WTC11 (cell line): ENCODE results near the gene INSL3. TPM values are rescaled to one million over a fixed set of nuclear protein-coding genes. Genes with fewer than 3 reads are reported as not detected.
"Not testable (repeated sequence)": the region's sequence is repeated elsewhere in the genome, so short reads cannot be mapped to it uniquely, and the experiment has no call there.

Source experiments
- ATAC-seq: fragments of 200-7000 bp; cut with Tn5 transposase; 2 replicates; pipeline ENCODE4 v1.10.0; 2021; ENCODE audit warnings: mild to moderate bottlenecking, moderate library complexity
- CTCF ChIA-PET: fragments of 300-600 bp; sonication (Branson Sonifier 250); formaldehyde crosslinking; loops from one replicate; lab custom pipeline; 2021; ENCODE audit warnings: antibody characterized with exemption; lab: Charles Lee
- POLR2A ChIA-PET: fragments of 350-600 bp; sonication (Branson Sonifier 250); formaldehyde crosslinking; loops from one replicate; lab custom pipeline; 2021; ENCODE audit warnings: antibody characterized with exemption; lab: Charles Lee
- DNase-seq: peaks from one replicate; pipeline ENCODE4 v3.0.0; 2021; ENCODE audit warnings: low spot score
- H3K27ac Mint-ChIP-seq: 2 replicates; pipeline ENCODE4 v1.8.0; 2021; ENCODE audit warnings: mixed read lengths
- H3K27me3 Mint-ChIP-seq: 2 replicates; pipeline ENCODE4 v1.8.0; 2021; ENCODE audit warnings: low read depth, mild to moderate bottlenecking, moderate library complexity, mixed read lengths
- H3K36me3 Mint-ChIP-seq: 2 replicates; pipeline ENCODE4 v1.8.0; 2021; ENCODE audit warnings: mixed read lengths
- H3K4me1 Mint-ChIP-seq: 2 replicates; pipeline ENCODE4 v1.8.0; 2022; ENCODE audit warnings: mixed read lengths
- H3K4me3 Mint-ChIP-seq: 2 replicates; pipeline ENCODE4 v1.8.0; 2021; ENCODE audit warnings: mild to moderate bottlenecking, moderate library complexity, mixed read lengths
- H3K9me3 Mint-ChIP-seq: 2 replicates; pipeline ENCODE4 v1.8.0; 2021; ENCODE audit warnings: mixed read lengths
- CREM ChIP-seq: sonication (generic); formaldehyde crosslinking; IDR thresholded peaks from 2 replicates; pipeline ENCODE4 v1.8.1; 2022; ENCODE audit warnings: mild to moderate bottlenecking, missing genetic modification reagents, moderate library complexity
- ESRRA ChIP-seq: sonication (generic); formaldehyde crosslinking; IDR thresholded peaks from 2 replicates; pipeline ENCODE4 v1.8.1; 2022; ENCODE audit warnings: mild to moderate bottlenecking, missing genetic modification reagents, borderline replicate concordance
- FOXK1 ChIP-seq: sonication (generic); formaldehyde crosslinking; IDR thresholded peaks from 2 replicates; pipeline ENCODE4 v1.8.0; 2022; ENCODE audit warnings: mild to moderate bottlenecking, moderate library complexity, missing genetic modification reagents
- IRF2 ChIP-seq: sonication (generic); formaldehyde crosslinking; IDR thresholded peaks from 2 replicates; pipeline ENCODE4 v1.8.0; 2022; ENCODE audit warnings: low read depth, missing genetic modification reagents, borderline replicate concordance
- JUN ChIP-seq: sonication (generic); formaldehyde crosslinking; IDR thresholded peaks from 2 replicates; pipeline ENCODE4 v1.8.0; 2023; ENCODE audit warnings: mild to moderate bottlenecking, missing genetic modification reagents
- KAT7 ChIP-seq: sonication (generic); formaldehyde crosslinking; IDR thresholded peaks from 2 replicates; pipeline ENCODE4 v1.8.1; 2023; ENCODE audit warnings: missing genetic modification reagents, mild to moderate bottlenecking, borderline replicate concordance
- MYBL2 ChIP-seq: sonication (generic); formaldehyde crosslinking; IDR thresholded peaks from 2 replicates; pipeline ENCODE4 v1.8.1; 2023; ENCODE audit warnings: mild to moderate bottlenecking, moderate library complexity, missing genetic modification reagents
- NFYB ChIP-seq: sonication (generic); formaldehyde crosslinking; conservative IDR thresholded peaks from 2 replicates; pipeline ENCODE4 v1.8.0; 2022; ENCODE audit warnings: low read depth, missing genetic modification reagents
- NR1H2 ChIP-seq: sonication (generic); formaldehyde crosslinking; IDR thresholded peaks from 2 replicates; pipeline ENCODE4 v1.9.0; 2021; ENCODE audit warnings: mild to moderate bottlenecking, moderate library complexity, missing genetic modification reagents
- OVOL2 ChIP-seq: fragments of 250-450 bp; sonication (Bioruptor Pico); IDR thresholded peaks from 2 replicates; pipeline ENCODE4 v1.9.0; 2021; ENCODE audit warnings: mild to moderate bottlenecking, borderline replicate concordance
- SOX15 ChIP-seq: fragments of 250-450 bp; sonication (Bioruptor Pico); IDR thresholded peaks from 2 replicates; pipeline ENCODE4 v1.9.0; 2021; ENCODE audit warnings: mild to moderate bottlenecking
- TP53 ChIP-seq: sonication (generic); formaldehyde crosslinking; IDR thresholded peaks from 2 replicates; pipeline ENCODE4 v1.8.1; 2023; ENCODE audit warnings: mild to moderate bottlenecking, missing genetic modification reagents
- total RNA-seq: library from RNA; stranded (reverse); gene quantifications from 3 replicates; pipeline ENCODE4 v1.2.3, GENCODE V29; 2021
- TF ChIP-seq, protein P1 (sequence below): fragments of 250-450 bp; sonication (Bioruptor Pico); conservative IDR thresholded peaks from 2 replicates; pipeline ENCODE4 v1.9.0; 2021; ENCODE audit warnings: mild to moderate bottlenecking
- TF ChIP-seq, protein P2 (sequence below): sonication (generic); formaldehyde crosslinking; IDR thresholded peaks from 2 replicates; pipeline ENCODE4 v1.8.0; 2023; ENCODE audit warnings: missing genetic modification reagents, mild to moderate bottlenecking, borderline replicate concordance
- TF ChIP-seq, protein P3 (sequence below): fragments of 250-450 bp; sonication (Bioruptor Pico); IDR thresholded peaks from 2 replicates; pipeline ENCODE4 v2.1.2; 2022; ENCODE audit warnings: mild to moderate bottlenecking, moderate library complexity
- TF ChIP-seq, protein P4 (sequence below): sonication (generic); formaldehyde crosslinking; IDR thresholded peaks from 2 replicates; pipeline ENCODE4 v1.8.1; 2022; ENCODE audit warnings: mild to moderate bottlenecking, moderate library complexity, missing genetic modification reagents
- TF ChIP-seq, protein P5 (sequence below): sonication (generic); formaldehyde crosslinking; IDR thresholded peaks from 2 replicates; pipeline ENCODE4 v1.8.1; 2022; ENCODE audit warnings: low read depth, mild to moderate bottlenecking, moderate library complexity, missing genetic modification reagents, borderline replicate concordance
- TF ChIP-seq, protein P6 (sequence below): fragments of 250-450 bp; sonication (Bioruptor Pico); IDR thresholded peaks from 2 replicates; pipeline ENCODE4 v1.9.0; 2021; ENCODE audit warnings: moderate library complexity, mild to moderate bottlenecking, inconsistent platforms, borderline replicate concordance

INSL3 gene
- total RNA-seq, 1 experiment from 2014 or later, result 0.79 TPM

DNA sequence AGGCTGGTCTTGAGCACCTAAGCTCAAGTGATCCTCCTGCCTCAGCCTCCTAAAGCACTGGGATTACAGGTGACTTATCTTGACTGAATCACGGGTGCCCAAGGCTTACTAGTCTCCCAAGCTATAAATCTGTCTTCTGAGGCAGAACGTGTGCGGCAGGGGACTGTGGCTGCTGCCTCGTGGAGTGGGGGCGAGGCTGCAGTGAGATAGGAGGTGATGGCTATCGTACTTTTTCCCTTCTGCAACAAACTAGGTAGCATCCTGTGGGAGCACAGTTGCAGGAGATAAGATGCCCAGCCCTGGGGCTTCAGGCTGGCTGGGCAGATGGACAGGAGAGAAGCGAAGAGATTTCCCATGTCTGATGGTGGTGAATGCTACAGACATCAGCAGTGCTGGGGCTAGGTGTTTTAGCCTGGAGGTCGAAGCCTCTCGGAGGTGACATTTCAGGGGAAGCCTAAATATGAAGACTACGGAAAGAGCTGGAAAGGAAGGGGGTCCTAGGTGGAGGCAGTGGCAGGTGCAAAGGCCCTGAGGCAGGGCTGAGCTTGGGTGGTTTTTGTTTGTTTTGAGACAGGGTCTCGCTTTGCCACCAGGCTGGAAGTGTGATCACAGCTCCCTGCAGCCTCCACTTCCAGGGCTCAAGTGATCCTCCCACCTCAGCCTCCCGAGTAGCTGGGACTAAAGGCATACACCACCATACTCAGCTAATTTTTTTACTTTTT is 19.0 kb downstream of the INSL3 start:
- no peaks in the 10 kb centered on the region for H3K4me1 Mint-ChIP-seq
- DNase-seq (no peak), ATAC-seq (no peak)
- CTCF ChIA-PET, result interaction anchor here (1.0 to 1.3 kb wide), 3 partner anchors 8 to 28 kb away, joined by 3 to 4 read pairs (median 3); partner anchors contain the start of gene B3GNT3
- no peak overlapping the region for H3K4me3 Mint-ChIP-seq
- POLR2A ChIA-PET, result no interaction called here
- H3K9me3 Mint-ChIP-seq, result no peaks in the 10 kb centered on the region
- no peak overlapping the region; the same call in 1 of the 2 replicates for H3K27ac Mint-ChIP-seq
- H3K27me3 Mint-ChIP-seq, result peaks cover 5% of the 10 kb centered on the region; the same call in 1 of the 2 replicates
- H3K36me3 Mint-ChIP-seq, result no peaks in the 10 kb centered on the region
- TF ChIP-seq, protein P1, sequence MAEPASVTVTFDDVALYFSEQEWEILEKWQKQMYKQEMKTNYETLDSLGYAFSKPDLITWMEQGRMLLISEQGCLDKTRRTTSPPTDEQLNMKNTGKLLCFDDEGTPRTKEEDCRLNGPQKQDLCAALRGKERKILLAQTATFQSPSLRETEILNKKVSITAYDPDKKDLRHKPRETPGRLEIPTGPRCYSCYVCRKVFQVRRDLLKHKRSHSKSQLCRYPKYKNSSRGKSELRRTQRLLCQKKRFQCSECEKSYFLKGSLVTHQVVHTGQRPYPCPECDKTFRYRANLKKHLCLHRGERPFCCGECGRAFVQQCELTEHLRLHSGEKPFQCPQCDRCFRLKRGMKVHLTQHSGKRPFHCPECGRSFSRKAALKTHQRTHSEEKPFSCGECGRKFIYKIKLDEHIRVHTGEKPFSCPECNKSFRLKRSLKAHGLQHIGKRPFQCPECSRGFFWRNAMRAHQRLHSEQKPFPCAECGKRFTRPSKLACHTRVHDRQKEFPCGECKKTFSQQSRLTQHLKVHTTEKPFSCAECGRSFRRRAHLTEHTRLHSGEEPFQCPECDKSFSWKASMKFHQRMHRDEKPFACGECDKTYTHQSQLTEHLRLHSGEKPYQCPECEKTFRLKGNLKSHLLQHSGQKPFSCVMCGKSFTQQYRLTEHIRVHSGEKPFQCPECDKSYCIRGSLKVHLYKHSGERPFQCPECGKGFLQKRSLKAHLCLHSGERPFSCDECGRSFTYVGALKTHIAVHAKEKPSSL (CRISPR knock-in tag), result no peak
- no peak for TF ChIP-seq SOX15
- no peak for TF ChIP-seq IRF2
- no peak for TF ChIP-seq JUN (CRISPR knock-in tag)
- TF ChIP-seq, protein P2, sequence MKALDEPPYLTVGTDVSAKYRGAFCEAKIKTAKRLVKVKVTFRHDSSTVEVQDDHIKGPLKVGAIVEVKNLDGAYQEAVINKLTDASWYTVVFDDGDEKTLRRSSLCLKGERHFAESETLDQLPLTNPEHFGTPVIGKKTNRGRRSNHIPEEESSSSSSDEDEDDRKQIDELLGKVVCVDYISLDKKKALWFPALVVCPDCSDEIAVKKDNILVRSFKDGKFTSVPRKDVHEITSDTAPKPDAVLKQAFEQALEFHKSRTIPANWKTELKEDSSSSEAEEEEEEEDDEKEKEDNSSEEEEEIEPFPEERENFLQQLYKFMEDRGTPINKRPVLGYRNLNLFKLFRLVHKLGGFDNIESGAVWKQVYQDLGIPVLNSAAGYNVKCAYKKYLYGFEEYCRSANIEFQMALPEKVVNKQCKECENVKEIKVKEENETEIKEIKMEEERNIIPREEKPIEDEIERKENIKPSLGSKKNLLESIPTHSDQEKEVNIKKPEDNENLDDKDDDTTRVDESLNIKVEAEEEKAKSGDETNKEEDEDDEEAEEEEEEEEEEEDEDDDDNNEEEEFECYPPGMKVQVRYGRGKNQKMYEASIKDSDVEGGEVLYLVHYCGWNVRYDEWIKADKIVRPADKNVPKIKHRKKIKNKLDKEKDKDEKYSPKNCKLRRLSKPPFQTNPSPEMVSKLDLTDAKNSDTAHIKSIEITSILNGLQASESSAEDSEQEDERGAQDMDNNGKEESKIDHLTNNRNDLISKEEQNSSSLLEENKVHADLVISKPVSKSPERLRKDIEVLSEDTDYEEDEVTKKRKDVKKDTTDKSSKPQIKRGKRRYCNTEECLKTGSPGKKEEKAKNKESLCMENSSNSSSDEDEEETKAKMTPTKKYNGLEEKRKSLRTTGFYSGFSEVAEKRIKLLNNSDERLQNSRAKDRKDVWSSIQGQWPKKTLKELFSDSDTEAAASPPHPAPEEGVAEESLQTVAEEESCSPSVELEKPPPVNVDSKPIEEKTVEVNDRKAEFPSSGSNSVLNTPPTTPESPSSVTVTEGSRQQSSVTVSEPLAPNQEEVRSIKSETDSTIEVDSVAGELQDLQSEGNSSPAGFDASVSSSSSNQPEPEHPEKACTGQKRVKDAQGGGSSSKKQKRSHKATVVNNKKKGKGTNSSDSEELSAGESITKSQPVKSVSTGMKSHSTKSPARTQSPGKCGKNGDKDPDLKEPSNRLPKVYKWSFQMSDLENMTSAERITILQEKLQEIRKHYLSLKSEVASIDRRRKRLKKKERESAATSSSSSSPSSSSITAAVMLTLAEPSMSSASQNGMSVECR, result no peak
- no peak for TF ChIP-seq ESRRA (CRISPR knock-in tag)
- no peak for TF ChIP-seq KAT7 (CRISPR knock-in tag)
- TF ChIP-seq, protein P3, sequence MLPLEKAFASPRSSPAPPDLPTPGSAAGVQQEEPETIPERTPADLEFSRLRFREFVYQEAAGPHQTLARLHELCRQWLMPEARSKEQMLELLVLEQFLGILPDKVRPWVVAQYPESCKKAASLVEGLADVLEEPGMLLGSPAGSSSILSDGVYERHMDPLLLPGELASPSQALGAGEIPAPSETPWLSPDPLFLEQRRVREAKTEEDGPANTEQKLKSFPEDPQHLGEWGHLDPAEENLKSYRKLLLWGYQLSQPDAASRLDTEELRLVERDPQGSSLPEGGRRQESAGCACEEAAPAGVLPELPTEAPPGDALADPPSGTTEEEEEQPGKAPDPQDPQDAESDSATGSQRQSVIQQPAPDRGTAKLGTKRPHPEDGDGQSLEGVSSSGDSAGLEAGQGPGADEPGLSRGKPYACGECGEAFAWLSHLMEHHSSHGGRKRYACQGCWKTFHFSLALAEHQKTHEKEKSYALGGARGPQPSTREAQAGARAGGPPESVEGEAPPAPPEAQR (CRISPR knock-in tag), result no peak
- no peak for TF ChIP-seq NR1H2
- no peak for TF ChIP-seq TP53
- TF ChIP-seq CREM (CRISPR knock-in tag), result no peak
- TF ChIP-seq, protein P4, sequence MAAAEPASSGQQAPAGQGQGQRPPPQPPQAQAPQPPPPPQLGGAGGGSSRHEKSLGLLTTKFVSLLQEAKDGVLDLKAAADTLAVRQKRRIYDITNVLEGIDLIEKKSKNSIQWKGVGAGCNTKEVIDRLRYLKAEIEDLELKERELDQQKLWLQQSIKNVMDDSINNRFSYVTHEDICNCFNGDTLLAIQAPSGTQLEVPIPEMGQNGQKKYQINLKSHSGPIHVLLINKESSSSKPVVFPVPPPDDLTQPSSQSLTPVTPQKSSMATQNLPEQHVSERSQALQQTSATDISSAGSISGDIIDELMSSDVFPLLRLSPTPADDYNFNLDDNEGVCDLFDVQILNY (CRISPR knock-in tag), result no peak
- TF ChIP-seq MYBL2 (CRISPR knock-in tag), result no peak
- TF ChIP-seq, protein P5, sequence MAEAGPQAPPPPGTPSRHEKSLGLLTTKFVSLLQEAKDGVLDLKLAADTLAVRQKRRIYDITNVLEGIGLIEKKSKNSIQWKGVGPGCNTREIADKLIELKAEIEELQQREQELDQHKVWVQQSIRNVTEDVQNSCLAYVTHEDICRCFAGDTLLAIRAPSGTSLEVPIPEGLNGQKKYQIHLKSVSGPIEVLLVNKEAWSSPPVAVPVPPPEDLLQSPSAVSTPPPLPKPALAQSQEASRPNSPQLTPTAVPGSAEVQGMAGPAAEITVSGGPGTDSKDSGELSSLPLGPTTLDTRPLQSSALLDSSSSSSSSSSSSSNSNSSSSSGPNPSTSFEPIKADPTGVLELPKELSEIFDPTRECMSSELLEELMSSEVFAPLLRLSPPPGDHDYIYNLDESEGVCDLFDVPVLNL (CRISPR knock-in tag), result no peak
- TF ChIP-seq, protein P6, sequence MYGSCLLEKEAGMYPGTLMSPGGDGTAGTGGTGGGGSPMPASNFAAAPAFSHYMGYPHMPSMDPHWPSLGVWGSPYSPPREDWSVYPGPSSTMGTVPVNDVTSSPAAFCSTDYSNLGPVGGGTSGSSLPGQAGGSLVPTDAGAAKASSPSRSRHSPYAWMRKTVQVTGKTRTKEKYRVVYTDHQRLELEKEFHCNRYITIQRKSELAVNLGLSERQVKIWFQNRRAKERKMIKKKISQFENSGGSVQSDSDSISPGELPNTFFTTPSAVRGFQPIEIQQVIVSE (CRISPR knock-in tag), result no peak
- no peak for TF ChIP-seq FOXK1 (CRISPR knock-in tag)
- no peak for TF ChIP-seq OVOL2 (CRISPR knock-in tag)
- TF ChIP-seq NFYB (CRISPR knock-in tag), result no peak

DNA sequence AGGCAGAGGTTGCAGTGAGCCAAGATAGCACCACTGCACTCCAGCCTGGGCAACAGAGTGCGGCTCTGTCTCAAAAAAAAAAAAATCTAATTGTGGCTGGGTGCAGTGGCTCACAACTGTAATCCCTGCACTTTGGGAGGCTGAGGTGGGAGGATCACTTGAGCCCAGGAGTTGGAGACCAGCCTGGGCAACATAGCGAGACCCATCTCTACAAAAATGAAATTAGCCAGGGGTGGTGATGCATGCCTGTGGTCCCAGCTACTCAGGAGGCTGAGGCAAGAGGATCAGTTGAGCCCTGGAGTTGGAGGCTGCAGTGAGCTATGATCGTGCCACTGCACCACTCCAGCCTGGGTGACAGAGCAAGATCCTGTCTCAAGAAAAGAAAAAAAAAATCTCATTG is 22.7 kb downstream of the INSL3 start:
- H3K9me3 Mint-ChIP-seq, H3K4me3 Mint-ChIP-seq, H3K36me3 Mint-ChIP-seq, ATAC-seq, H3K27ac Mint-ChIP-seq, POLR2A ChIA-PET, DNase-seq, H3K4me1 Mint-ChIP-seq: not testable (repeated sequence)
- CTCF ChIA-PET, result interaction anchor here (0.7 kb wide), 2 partner anchors 32 to 147 kb away, joined by 3 to 5 read pairs; no protein-coding TSS in a partner anchor
- peaks cover 28% of the 10 kb centered on the region for H3K27me3 Mint-ChIP-seq
